HepG2 (cell line): Measurements from ENCODE around the gene POLR2F. TPM values are rescaled to one million over a fixed set of nuclear protein-coding genes. Genes with fewer than 3 reads are reported as not detected.

Source experiments
- ATF3 ChIP-seq: sonication (generic); formaldehyde crosslinking; IDR thresholded peaks from 2 replicates; pipeline ENCODE4 v1.4.0; 2020; ENCODE audit warnings: missing genetic modification reagents
- CEBPB ChIP-seq: IDR thresholded peaks from 2 replicates; pipeline ENCODE4 v1.6.1; 2011; ENCODE audit warnings: low read depth, low read length, improper control_type of control experiment, borderline replicate concordance
- ETV6 ChIP-seq: sonication (generic); formaldehyde crosslinking; conservative IDR thresholded peaks from 2 replicates; pipeline ENCODE4 v1.4.0; 2020; ENCODE audit warnings: missing genetic modification reagents
- FOXP1 ChIP-seq, 2 experiments: fragments of 450-650 bp in 1 of 2; IDR thresholded peaks; 2 replicates each; pipeline ENCODE4 v1.6.1; 2017 to 2018; ENCODE audit warnings: antibody characterized with exemption in 1 of 2
- GPN1 ChIP-seq: sonication (generic); formaldehyde crosslinking; IDR thresholded peaks from 2 replicates; pipeline ENCODE4 v1.5.1; 2020; ENCODE audit warnings: missing genetic modification reagents, borderline replicate concordance
- GTF2F1 ChIP-seq: fragments of 150-350 bp; IDR thresholded peaks from 2 replicates; pipeline ENCODE4 v1.6.1; 2014; ENCODE audit warnings: low read length
- JARID2 ChIP-seq: sonication (generic); formaldehyde crosslinking; IDR thresholded peaks from 2 replicates; pipeline ENCODE4 v1.8.1; 2023; ENCODE audit warnings: missing genetic modification reagents, inconsistent platforms; ENCODE audit not compliant: insufficient replicate concordance
- PTBP1 ChIP-seq: fragments of 200-400 bp; formaldehyde crosslinking; IDR thresholded peaks from 2 replicates; pipeline ENCODE4 v1.6.1; 2018; ENCODE audit warnings: low read length, low read depth; ENCODE audit not compliant: poor library complexity, severe bottlenecking
- RAD21 ChIP-seq: fragments of 450-650 bp; formaldehyde crosslinking; IDR thresholded peaks from 2 replicates; pipeline ENCODE4 v1.5.0; 2020; ENCODE audit warnings: mild to moderate bottlenecking
- RFX3 ChIP-seq: IDR thresholded peaks from 2 replicates; pipeline ENCODE4 v1.6.1; 2016; ENCODE audit warnings: missing biosample characterization, missing genetic modification reagents
- RFXANK ChIP-seq: IDR thresholded peaks from 2 replicates; pipeline ENCODE4 v1.6.1; 2016
- SMAD3 ChIP-seq: sonication (generic); formaldehyde crosslinking; IDR thresholded peaks from 2 replicates; pipeline ENCODE4 v1.4.0; 2020; ENCODE audit warnings: missing genetic modification reagents
- SNAI1 ChIP-seq: sonication (generic); formaldehyde crosslinking; IDR thresholded peaks from 2 replicates; pipeline ENCODE4 v1.5.0; 2020; ENCODE audit warnings: mild to moderate bottlenecking, missing genetic modification reagents, borderline replicate concordance
- SNRNP70 ChIP-seq: fragments of 200-400 bp; formaldehyde crosslinking; IDR thresholded peaks from 2 replicates; pipeline ENCODE4 v1.6.1; 2017; ENCODE audit warnings: mild to moderate bottlenecking, low read depth, low read length, moderate library complexity
- SOX5 ChIP-seq: IDR thresholded peaks from 2 replicates; pipeline ENCODE4 v1.6.1; 2016; ENCODE audit warnings: borderline replicate concordance
- THAP9 ChIP-seq: sonication (generic); formaldehyde crosslinking; IDR thresholded peaks from 2 replicates; pipeline ENCODE4; 2020; ENCODE audit warnings: missing genetic modification reagents, mild to moderate bottlenecking, borderline replicate concordance
- TOPORS ChIP-seq: sonication (generic); formaldehyde crosslinking; IDR thresholded peaks from 2 replicates; pipeline ENCODE4 v1.8.0; 2023; ENCODE audit warnings: mild to moderate bottlenecking, missing genetic modification reagents
- ZBTB46 ChIP-seq: sonication (generic); formaldehyde crosslinking; IDR thresholded peaks from 2 replicates; pipeline ENCODE4 v1.4.0; 2020; ENCODE audit warnings: mild to moderate bottlenecking, missing genetic modification reagents, borderline replicate concordance
- ZGPAT ChIP-seq: IDR thresholded peaks from 2 replicates; pipeline ENCODE4 v1.6.1; 2016; ENCODE audit warnings: mild to moderate bottlenecking
- ZHX1 ChIP-seq: sonication (generic); formaldehyde crosslinking; IDR thresholded peaks from 2 replicates; pipeline ENCODE4 v1.8.1; 2022; ENCODE audit warnings: low read depth, mild to moderate bottlenecking, missing genetic modification reagents
- ZNF7 ChIP-seq: IDR thresholded peaks from 2 replicates; pipeline ENCODE4 v1.6.1; 2016; ENCODE audit warnings: missing biosample characterization, missing genetic modification reagents
- polyA plus RNA-seq, 8 experiments: library from polyadenylated mRNA; depleted of rRNA in 3 of 8; stranded (reverse) in 7 of 8; unstranded in 1 of 8; fragments of >200 nt; fragmentation: Illumina TruSeq in 4 of 8; extraction: Trizol in 4 of 8; gene quantifications; 2 replicates each; pipeline versions ENCODE4 v1.2.1 to v1.2.3, GENCODE V29; 2011 to 2016; ENCODE audit warnings: low read depth in 4 of 8, missing spikeins in 1 of 8, mixed read lengths in 1 of 8; ENCODE audit not compliant: insufficient read depth in 1 of 8
- total RNA-seq, 5 experiments: library from RNA; depleted of rRNA; stranded (reverse); fragments of >200 nt; fragmentation: Illumina TruSeq; extraction: Trizol; gene quantifications; 2 replicates each; pipeline ENCODE4 v1.2.3, GENCODE V29; 2016; ENCODE audit warnings: low read depth in 1 of 5

Gene POLR2F
- total and polyA plus RNA-seq, 2 of the 13 experiments (the other 11 are each of a cell fraction or from before 2014, with no cell fraction given), result 135 to 158 TPM

GRCh38 chr22:37933711-37934376 lies 19.7 kb upstream of the POLR2F start (continued):
- no peak for TF ChIP-seq GPN1 (CRISPR knock-in tag)
- no peak for TF ChIP-seq ZBTB46 (CRISPR knock-in tag)
- peak; percentile 70; the same call in 1 of the 2 replicates for TF ChIP-seq ZGPAT (CRISPR knock-in tag)
- no peak for TF ChIP-seq FOXP1 (IDR thresholded peaks at IDR 0.05)
- no peak for TF ChIP-seq FOXP1 (CRISPR knock-in tag; IDR thresholded peaks at IDR 0.05)
- TF ChIP-seq CEBPB, result no peak
- TF ChIP-seq RAD21, result peak; percentile 96
- TF ChIP-seq SNRNP70, result no peak
- TF ChIP-seq TOPORS, result no peak
- TF ChIP-seq SNAI1 (CRISPR knock-in tag), result no peak
- no peak for TF ChIP-seq RFX3 (CRISPR knock-in tag)
- no peak for TF ChIP-seq PTBP1
- TF ChIP-seq ATF3 (CRISPR knock-in tag), result no peak; the same call in 1 of the 2 replicates
- TF ChIP-seq SMAD3 (CRISPR knock-in tag), result 0 out of 2 replicates have a peak, but pooled peaks have one; percentile 51
- no peak for TF ChIP-seq JARID2 (CRISPR knock-in tag)
- TF ChIP-seq ZHX1 (CRISPR knock-in tag), result 0 out of 2 replicates have a peak, but pooled peaks have one; percentile 31
- no peak for TF ChIP-seq GTF2F1
- TF ChIP-seq ETV6 (CRISPR knock-in tag), result no peak
- TF ChIP-seq SOX5 (CRISPR knock-in tag), result peak; percentile 43; the same call in 1 of the 2 replicates
- no peak for TF ChIP-seq ZNF7 (CRISPR knock-in tag)
- TF ChIP-seq RFXANK (CRISPR knock-in tag), result no peak
- TF ChIP-seq THAP9 (CRISPR knock-in tag), result peak; percentile 68; the same call in 1 of the 2 replicates
